CD4-positive, alpha-beta memory T cell (primary cell): ENCODE data around the gene SLC25A10. TPM values are rescaled to one million over a fixed set of nuclear protein-coding genes. Genes with fewer than 3 reads are reported as not detected.

ENCODE experiments used
- CTCF ChIA-PET: fragments of 350-600 bp; sonication (Branson Sonifier 250); formaldehyde crosslinking; loops from one replicate; lab custom pipeline; 2021; ENCODE audit warnings: inconsistent platforms; ENCODE audit not compliant: partially characterized antibody; lab: Charles Lee
- POLR2A ChIA-PET: fragments of 350-600 bp; sonication (Branson Sonifier 250); formaldehyde crosslinking; loops from one replicate; lab custom pipeline; 2021; ENCODE audit not compliant: partially characterized antibody; lab: Charles Lee
- DNase-seq, 5 donors: peaks; one replicate each; pipeline versions ENCODE4 v3.0.0 to v3.0.0-alpha.2; 2020 to 2022; ENCODE audit warnings: mixed read lengths in 1 of 5
- H3K27ac ChIP-seq: one replicate; pipeline ENCODE4 v1.7.0; 2013; ENCODE audit warnings: low read depth, low read length
- H3K27me3 ChIP-seq: 2 replicates; pipeline ENCODE4 v1.7.0; 2013; ENCODE audit warnings: mild to moderate bottlenecking, low read length, moderate library complexity; ENCODE audit not compliant: insufficient read depth
- H3K36me3 ChIP-seq: 2 replicates; pipeline ENCODE4 v1.7.0; 2013; ENCODE audit warnings: mild to moderate bottlenecking, low read length, moderate library complexity; ENCODE audit not compliant: insufficient read depth
- H3K4me1 ChIP-seq: 2 replicates; pipeline ENCODE4 v1.7.0; 2013; ENCODE audit warnings: mild to moderate bottlenecking, low read length, moderate library complexity; ENCODE audit not compliant: insufficient read depth
- H3K4me3 ChIP-seq, 2 donors: one replicate each; pipeline ENCODE4 v1.7.0; 2013; ENCODE audit warnings: low read length in 2 of 2, mild to moderate bottlenecking in 1 of 2
- H3K9me3 ChIP-seq, 2 donors: one replicate each; pipeline ENCODE4 v1.7.0; 2013; ENCODE audit warnings: low read length in 2 of 2, control low read depth in 1 of 2; ENCODE audit not compliant: control insufficient read depth in 1 of 2
- H3K27ac Mint-ChIP-seq, 7 donors: one replicate each; pipeline ENCODE4 v1.8.0; 2020 to 2021; ENCODE audit warnings: mixed read lengths in 7 of 7, mild to moderate bottlenecking in 6 of 7, inconsistent platforms in 3 of 7, moderate library complexity in 3 of 7
- H3K27me3 Mint-ChIP-seq, 2 donors: one replicate each; pipeline ENCODE4 v1.8.0; 2020 to 2021; ENCODE audit warnings: mixed read lengths in 2 of 2
- H3K36me3 Mint-ChIP-seq, 2 donors: one replicate each; pipeline ENCODE4 v1.8.0; 2020 to 2021; ENCODE audit warnings: mixed read lengths in 2 of 2, inconsistent platforms in 1 of 2, mild to moderate bottlenecking in 1 of 2
- H3K4me1 Mint-ChIP-seq, 4 donors: one replicate each; pipeline ENCODE4 v1.8.0; 2020 to 2021; ENCODE audit warnings: mixed read lengths in 4 of 4, mild to moderate bottlenecking in 1 of 4
- H3K4me3 Mint-ChIP-seq, 8 donors: one replicate each; pipeline ENCODE4 v1.8.0; 2020 to 2021; ENCODE audit warnings: mixed read lengths in 8 of 8, mild to moderate bottlenecking in 7 of 8, moderate library complexity in 6 of 8, inconsistent platforms in 3 of 8
- H3K9me3 Mint-ChIP-seq, 8 donors: one replicate each; pipeline ENCODE4 v1.8.0; 2020 to 2021; ENCODE audit warnings: mixed read lengths in 8 of 8, mild to moderate bottlenecking in 5 of 8, inconsistent platforms in 3 of 8, moderate library complexity in 1 of 8
- intact Hi-C: fragments of 100-400 bp; cut with micrococcal nuclease; formaldehyde crosslinking; loops from one replicate; pipeline ENCODE4 v1.15.1; 2023
- microRNA-seq: library from miRNA; unstranded; fragments of <30 nt; microRNA quantifications from one replicate; pipeline ENCODE4 v1.2.0, GENCODE V29; 2021; ENCODE audit warnings: borderline replicate concordance, borderline number of aligned reads, borderline microRNAs expressed, mixed read lengths
- polyA plus RNA-seq, 2 donors: library from polyadenylated mRNA; unstranded; fragments of 300-500 nt; fragmentation: Illumina TruSeq; gene quantifications; one replicate each; pipeline ENCODE4 v1.2.3, GENCODE V29; 2021
- total RNA-seq, 2 experiments: library from RNA; stranded (reverse); gene quantifications; one replicate each; pipeline ENCODE4 v1.2.3, GENCODE V29; 2021

Gene SLC25A10
- total and polyA plus RNA-seq, 4 experiments from 2014 or later: 3.2 to 5.2 (median 4.5) TPM

DNA sequence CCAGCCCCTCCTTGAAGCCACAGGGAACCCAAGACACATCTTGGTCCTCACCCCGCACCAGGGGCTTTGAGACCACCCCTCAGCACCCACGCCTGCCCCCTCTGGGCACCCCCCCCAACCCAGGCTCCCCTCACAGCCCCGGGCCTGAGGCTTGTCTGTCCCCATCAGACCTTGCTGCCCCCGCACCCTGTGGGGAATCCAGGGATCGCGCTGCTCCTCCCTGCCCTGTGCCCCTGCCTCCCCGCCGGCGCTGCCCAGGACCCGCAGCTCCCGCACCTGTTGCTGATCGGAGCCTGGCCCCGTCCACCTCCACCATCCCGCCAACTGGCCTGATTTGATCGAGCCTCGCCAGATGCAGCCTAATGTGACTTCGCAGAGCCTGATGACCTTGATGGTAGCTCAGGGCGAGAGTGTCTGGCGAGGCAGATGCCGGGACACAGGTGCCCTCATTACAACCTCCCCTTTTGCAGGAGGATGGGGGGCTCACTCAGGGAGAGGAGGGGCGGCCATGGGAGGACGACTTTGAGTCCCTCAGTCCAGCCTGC is 29.0 kb downstream of the SLC25A10 start:
- no peak overlapping the region for H3K4me3 ChIP-seq
- ChIA-PET CTCF (no interaction called here), POLR2A (no interaction called here)
- H3K4me1 ChIP-seq: no peaks in the 10 kb centered on the region
- no peak overlapping the region for H3K27ac ChIP-seq
- H3K27me3 Mint-ChIP-seq: peaks cover 5% of the 10 kb centered on the region in 2 donors
- H3K4me1 Mint-ChIP-seq: peaks cover 0 to 4% (median under 1%) of the 10 kb centered on the region in 4 donors
- no peaks in the 10 kb centered on the region for H3K27me3 ChIP-seq
- no peaks in the 10 kb centered on the region for H3K9me3 Mint-ChIP-seq
- no peaks in the 10 kb centered on the region for H3K36me3 Mint-ChIP-seq
- no peak overlapping the region for H3K4me3 Mint-ChIP-seq
- intact Hi-C loops: no loop called here
- no peak for DNase-seq
- no peaks in the 10 kb centered on the region for H3K9me3 ChIP-seq
- H3K36me3 ChIP-seq: no peaks in the 10 kb centered on the region
- no peak overlapping the region for H3K27ac Mint-ChIP-seq

DNA sequence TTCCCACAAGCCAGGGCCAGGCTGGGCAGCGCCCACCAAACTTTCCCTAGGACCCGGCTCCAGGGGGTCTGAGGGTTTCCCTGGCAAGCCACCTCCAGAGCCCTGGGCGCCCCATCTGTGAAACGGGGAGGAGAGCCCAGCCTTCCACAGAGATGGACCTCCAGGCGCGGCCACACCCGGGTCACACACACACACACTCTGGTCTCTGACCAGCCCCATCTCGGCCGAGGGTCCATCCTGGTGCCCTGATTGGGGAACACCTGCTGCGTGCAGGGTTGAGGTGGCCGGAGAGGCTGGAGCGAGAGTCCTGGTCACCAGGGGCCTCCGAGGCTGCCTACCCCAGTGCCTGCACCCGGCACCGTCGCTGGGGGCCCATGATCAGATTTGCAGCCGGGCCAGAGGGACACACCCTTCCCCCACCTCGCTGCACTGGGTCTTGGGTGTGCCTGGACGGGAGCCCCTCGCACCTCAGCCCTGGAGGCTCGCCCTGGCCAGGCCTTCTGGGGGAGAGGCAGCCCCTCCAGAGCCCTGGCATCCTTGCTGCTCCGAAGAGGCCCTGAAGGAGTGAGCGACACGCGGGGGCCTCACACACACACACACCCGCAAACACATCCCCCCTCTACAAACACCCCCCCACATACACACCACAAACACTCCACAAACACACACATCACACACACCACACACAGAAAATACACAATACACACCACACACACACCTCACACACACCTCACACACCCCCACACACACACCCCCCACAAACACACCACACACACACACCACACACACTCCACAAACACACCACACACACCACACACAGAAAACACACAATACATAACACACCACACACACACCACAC is 29.7 kb downstream of the SLC25A10 start:
- no peaks in the 10 kb centered on the region for H3K9me3 ChIP-seq
- Mint-ChIP-seq H3K4me1 (peaks cover 0 to 4% (median under 1%) of the 10 kb centered on the region in 4 donors), H3K9me3 (no peaks in the 10 kb centered on the region), H3K27ac (peak overlapping the region in 1 of 7 donors; percentile 35), H3K4me3 (no peak overlapping the region), H3K36me3 (no peaks in the 10 kb centered on the region), H3K27me3 (peaks cover 5% of the 10 kb centered on the region in 2 donors)
- CTCF ChIA-PET: no interaction called here
- no peak overlapping the region for H3K4me3 ChIP-seq
- no peaks in the 10 kb centered on the region for H3K36me3 ChIP-seq
- no peaks in the 10 kb centered on the region for H3K4me1 ChIP-seq
- H3K27ac ChIP-seq: no peak overlapping the region
- POLR2A ChIA-PET: no interaction called here
- DNase-seq: no peak
- H3K27me3 ChIP-seq: no peaks in the 10 kb centered on the region
- intact Hi-C loops: no loop called here

Small RNA genes within 50 kb of the gene (microRNA-seq; reads per million reads assigned to microRNA genes)
- gene MIR6786: not detected

Other genes starting within 250 kb of the SLC25A10 start
- gene ACTG1, start 199.5 kb upstream of the SLC25A10 start, total RNA-seq: 1,000 to 10,000 TPM; 1,031 to 1,038 TPM
- gene ACTG1, start 199.5 kb upstream of the SLC25A10 start, polyA plus RNA-seq: 1,000 to 10,000 TPM; 1,338 to 1,651 TPM
- gene FSCN2, start 183.9 kb upstream of the SLC25A10 start, total RNA-seq: 1 to 10 TPM in 1 of 2 experiments, under 1 TPM in 1; 0.75 to 1.0 TPM
- gene FSCN2, start 183.9 kb upstream of the SLC25A10 start, polyA plus RNA-seq: under 1 TPM in 1 of 2 donors, not detected in 1; 0.20 TPM
- 10 to 100 TPM; 51.0 to 56.0 TPM for gene FAAP100, start 159.9 kb upstream of the SLC25A10 start, total RNA-seq
- 10 to 100 TPM in 1 of 2 donors, 1 to 10 TPM in 1; 8.5 to 16.8 TPM for gene FAAP100, start 159.9 kb upstream of the SLC25A10 start, polyA plus RNA-seq
- 100 to 1,000 TPM in 1 of 2 experiments, 10 to 100 TPM in 1; 91.0 to 105 TPM for gene NPLOC4, start 75.2 kb upstream of the SLC25A10 start, total RNA-seq
- 10 to 100 TPM; 61.1 to 70.6 TPM for gene NPLOC4, start 75.2 kb upstream of the SLC25A10 start, polyA plus RNA-seq
- 1 to 10 TPM; 1.1 to 1.2 TPM for gene TSPAN10, start 75.1 kb upstream of the SLC25A10 start, total RNA-seq
- gene TSPAN10, start 75.1 kb upstream of the SLC25A10 start, polyA plus RNA-seq: under 1 TPM; 0.10 to 0.24 TPM
- gene PDE6G, start 55.7 kb upstream of the SLC25A10 start, total RNA-seq: 1 to 10 TPM in 1 of 2 experiments, under 1 TPM in 1; 0.87 to 1.3 TPM
- gene PDE6G, start 55.7 kb upstream of the SLC25A10 start, polyA plus RNA-seq: 1 to 10 TPM in 1 of 2 donors, under 1 TPM in 1; 0.83 to 1.2 TPM
- gene OXLD1, start 45.7 kb upstream of the SLC25A10 start, total RNA-seq: 10 to 100 TPM; 52.5 to 60.8 TPM
- 10 to 100 TPM; 68.8 to 83.2 TPM for gene OXLD1, start 45.7 kb upstream of the SLC25A10 start, polyA plus RNA-seq
- 10 to 100 TPM; 28.0 to 29.3 TPM for gene CCDC137, start 45.5 kb upstream of the SLC25A10 start, total RNA-seq
- gene CCDC137, start 45.5 kb upstream of the SLC25A10 start, polyA plus RNA-seq: 10 to 100 TPM in 1 of 2 donors, 1 to 10 TPM in 1; 5.3 to 17.0 TPM
- gene ARL16, start 28.5 kb upstream of the SLC25A10 start, total RNA-seq: 10 to 100 TPM; 25.9 to 27.7 TPM
- 10 to 100 TPM; 25.3 to 45.5 TPM for gene ARL16, start 28.5 kb upstream of the SLC25A10 start, polyA plus RNA-seq
- 100 to 1,000 TPM; 182 to 206 TPM for gene HGS, start 28.3 kb upstream of the SLC25A10 start, total RNA-seq
- gene HGS, start 28.3 kb upstream of the SLC25A10 start, polyA plus RNA-seq: 10 to 100 TPM; 18.9 to 46.4 TPM
- 10 to 100 TPM; 21.9 to 25.6 TPM for gene MRPL12, start 8.9 kb upstream of the SLC25A10 start, total RNA-seq
- gene MRPL12, start 8.9 kb upstream of the SLC25A10 start, polyA plus RNA-seq: 10 to 100 TPM; 42.5 to 47.5 TPM
- gene GCGR, start 91.9 kb downstream of the SLC25A10 start, total RNA-seq: not detected
- gene GCGR, start 91.9 kb downstream of the SLC25A10 start, polyA plus RNA-seq: not detected
- 10 to 100 TPM; 65.8 to 71.0 TPM for gene MCRIP1, start 121.0 kb downstream of the SLC25A10 start, total RNA-seq
- gene MCRIP1, start 121.0 kb downstream of the SLC25A10 start, polyA plus RNA-seq: 10 to 100 TPM; 66.7 to 87.2 TPM
- not detected for gene PPP1R27, start 122.8 kb downstream of the SLC25A10 start, total RNA-seq
- under 1 TPM in 1 of 2 donors, not detected in 1; 0.18 TPM for gene PPP1R27, start 122.8 kb downstream of the SLC25A10 start, polyA plus RNA-seq
- 100 to 1,000 TPM; 392 to 409 TPM for gene P4HB, start 148.3 kb downstream of the SLC25A10 start, total RNA-seq
- gene P4HB, start 148.3 kb downstream of the SLC25A10 start, polyA plus RNA-seq: 100 to 1,000 TPM; 272 to 339 TPM
- gene ARHGDIA, start 159.1 kb downstream of the SLC25A10 start, total RNA-seq: 100 to 1,000 TPM; 380 to 382 TPM
- 100 to 1,000 TPM in 1 of 2 donors, 10 to 100 TPM in 1; 84.8 to 205 TPM for gene ARHGDIA, start 159.1 kb downstream of the SLC25A10 start, polyA plus RNA-seq
- gene ALYREF, start 179.3 kb downstream of the SLC25A10 start, total RNA-seq: 10 to 100 TPM; 47.2 to 47.7 TPM
- 10 to 100 TPM; 23.3 to 50.8 TPM for gene ALYREF, start 179.3 kb downstream of the SLC25A10 start, polyA plus RNA-seq
- 10 to 100 TPM; 53.8 to 57.0 TPM for gene ANAPC11, start 179.4 kb downstream of the SLC25A10 start, total RNA-seq
- gene ANAPC11, start 179.4 kb downstream of the SLC25A10 start, polyA plus RNA-seq: 100 to 1,000 TPM; 262 to 267 TPM
- under 1 TPM; 0.61 to 0.79 TPM for gene NPB, start 190.0 kb downstream of the SLC25A10 start, total RNA-seq
- not detected for gene NPB, start 190.0 kb downstream of the SLC25A10 start, polyA plus RNA-seq
- gene PCYT2, start 199.1 kb downstream of the SLC25A10 start, total RNA-seq: 10 to 100 TPM; 43.5 to 48.3 TPM
- gene PCYT2, start 199.1 kb downstream of the SLC25A10 start, polyA plus RNA-seq: 10 to 100 TPM; 27.8 to 30.3 TPM
- gene SIRT7, start 205.9 kb downstream of the SLC25A10 start, total RNA-seq: 10 to 100 TPM; 87.8 to 91.9 TPM
- 10 to 100 TPM; 31.5 to 45.0 TPM for gene SIRT7, start 205.9 kb downstream of the SLC25A10 start, polyA plus RNA-seq
- gene MAFG, start 215.5 kb downstream of the SLC25A10 start, total RNA-seq: 10 to 100 TPM; 16.0 to 16.3 TPM
- gene MAFG, start 215.5 kb downstream of the SLC25A10 start, polyA plus RNA-seq: 1 to 10 TPM; 2.1 to 3.5 TPM
- 1 to 10 TPM in 1 of 2 experiments, under 1 TPM in 1; 0.64 to 1.1 TPM for gene PYCR1, start 225.0 kb downstream of the SLC25A10 start, total RNA-seq
- gene PYCR1, start 225.0 kb downstream of the SLC25A10 start, polyA plus RNA-seq: 1 to 10 TPM in 1 of 2 donors, under 1 TPM in 1; 0.54 to 3.1 TPM
- not detected for gene MYADML2, start 234.9 kb downstream of the SLC25A10 start, total RNA-seq
- not detected for gene MYADML2, start 234.9 kb downstream of the SLC25A10 start, polyA plus RNA-seq
- not detected for gene NOTUM, start 248.9 kb downstream of the SLC25A10 start, total RNA-seq
- gene NOTUM, start 248.9 kb downstream of the SLC25A10 start, polyA plus RNA-seq: not detected